Upper lobe of left lung (tissue), 4 donors: ENCODE results near the gene SNX33.

Source experiments
- CTCF ChIP-seq, 6 experiments: fragments of 450-650 bp in 4 of 6; fragments of 200-600 bp in 2 of 6; sonication (generic) in 2 of 6; IDR thresholded peaks; one replicate each; pipeline ENCODE4 v1.5.1; 2016 to 2019; ENCODE audit warnings: antibody characterized with exemption in 6 of 6
- POLR2A ChIP-seq, 4 donors: fragments of 450-650 bp; IDR thresholded peaks; one replicate each; pipeline ENCODE4 v1.5.1; 2016 to 2017; ENCODE audit warnings: antibody characterized with exemption in 4 of 4, mild to moderate bottlenecking in 2 of 4
- POLR2AphosphoS5 ChIP-seq, 2 donors: sonication (generic); formaldehyde crosslinking; IDR thresholded peaks; one replicate each; pipeline ENCODE4 v1.5.1; 2017; ENCODE audit warnings: antibody characterized with exemption in 2 of 2

GRCh38 chr15:75696311-75696720 lies 48.6 kb downstream of the SNX33 start:
- TF ChIP-seq CTCF (IDR thresholded peaks at IDR 0.05): no peak
- TF ChIP-seq POLR2A (IDR thresholded peaks at IDR 0.05): no peak
- peak in 1 of 2 donors; percentile 12 for TF ChIP-seq POLR2AphosphoS5 (IDR thresholded peaks at IDR 0.05)
